Melanocyte of skin (primary cell): ENCODE results near the gene NFKB1. TPM values are rescaled to one million over a fixed set of nuclear protein-coding genes. Genes with fewer than 3 reads are reported as not detected.

Experiments
- total RNA-seq, 2 donors: library from RNA; depleted of rRNA; stranded (reverse); fragments of >200 nt; gene quantifications; 2 replicates each; pipeline ENCODE4 v1.2.3, GENCODE V29; 2012

NFKB1 gene
- total RNA-seq = 100 to 1,000 TPM in 1 of 2 donors, 10 to 100 TPM in 1; 40.6 to 156 TPM

DNA sequence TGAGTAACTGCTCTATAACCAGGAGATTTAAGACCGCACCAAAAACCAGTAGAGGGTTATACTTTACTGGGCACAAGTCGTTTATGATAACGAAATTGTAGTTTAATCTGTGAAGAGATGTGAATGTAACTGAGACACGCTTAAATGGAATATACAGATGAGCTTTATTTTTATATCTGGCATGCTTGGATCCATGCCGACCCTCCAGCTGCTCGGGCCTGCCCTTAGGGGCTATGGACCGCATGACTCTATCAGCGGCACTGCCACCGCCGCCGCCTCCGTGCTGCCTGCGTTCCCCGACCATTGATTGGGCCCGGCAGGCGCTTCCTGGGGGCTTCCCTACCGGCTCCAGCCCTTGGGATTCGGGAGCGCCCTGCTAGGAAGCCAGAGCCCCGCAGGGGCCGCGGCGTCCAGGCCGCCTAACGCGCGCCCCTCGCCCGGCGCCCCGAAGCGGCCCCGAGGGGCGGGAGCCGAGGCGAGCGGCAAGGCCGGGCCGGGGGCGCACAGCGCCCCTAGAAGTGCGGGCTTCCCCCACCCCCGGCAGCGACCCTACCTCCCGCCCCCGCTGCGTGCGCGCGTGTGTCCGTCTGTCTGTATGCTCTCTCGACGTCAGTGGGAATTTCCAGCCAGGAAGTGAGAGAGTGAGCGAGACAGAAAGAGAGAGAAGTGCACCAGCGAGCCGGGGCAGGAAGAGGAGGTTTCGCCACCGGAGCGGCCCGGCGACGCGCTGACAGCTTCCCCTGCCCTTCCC lies at the start of gene NFKB1:
Gene NFKB1, plus strand, starts transcription at position 664 of the 751 bp plus-strand sequence. CDS start 24,160 bp downstream, outside the sequence.

Other genes with a start within 250 kb of the NFKB1 start
- gene SLC39A8, start 155.9 kb upstream of the NFKB1 start, total RNA-seq = 10 to 100 TPM; 12.4 to 31.0 TPM